IPS DF 19.7 (cell line): Measurements from ENCODE around the gene KIF19.

ENCODE experiments used
- DNase-seq: peaks from one replicate; pipeline ENCODE4 v3.0.0-alpha.2; 2013; ENCODE audit warnings: low read depth, low spot score

The KIF19 gene

DNA sequence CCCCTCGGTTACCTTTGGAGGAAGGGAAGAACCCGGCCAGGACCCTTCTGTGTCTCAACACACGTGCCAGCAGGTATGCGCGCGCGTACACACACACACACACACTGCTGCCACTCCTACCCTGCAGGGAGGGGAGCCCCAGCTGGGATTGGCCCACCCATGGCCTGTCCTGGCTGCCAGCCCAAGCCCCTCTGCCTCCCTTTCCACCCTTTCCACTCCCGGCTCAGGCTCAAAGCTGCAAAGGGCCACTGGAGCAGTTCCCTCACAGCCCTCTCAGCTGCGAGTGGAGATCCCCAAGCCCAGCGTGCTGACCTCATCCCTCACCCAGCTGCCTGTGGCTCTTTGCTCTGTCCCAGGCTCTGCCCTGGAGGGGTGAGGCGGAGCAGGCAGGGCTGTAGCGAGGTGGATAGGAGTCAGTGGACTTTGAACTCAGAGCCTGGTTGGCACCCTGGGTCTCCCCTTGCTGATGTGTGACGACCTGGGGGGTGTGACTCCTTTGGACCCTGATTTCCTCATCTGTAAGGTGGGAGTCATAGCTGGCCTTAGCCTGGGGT, 14.5 kb downstream of the KIF19 start:
- no peak for DNase-seq

DNA sequence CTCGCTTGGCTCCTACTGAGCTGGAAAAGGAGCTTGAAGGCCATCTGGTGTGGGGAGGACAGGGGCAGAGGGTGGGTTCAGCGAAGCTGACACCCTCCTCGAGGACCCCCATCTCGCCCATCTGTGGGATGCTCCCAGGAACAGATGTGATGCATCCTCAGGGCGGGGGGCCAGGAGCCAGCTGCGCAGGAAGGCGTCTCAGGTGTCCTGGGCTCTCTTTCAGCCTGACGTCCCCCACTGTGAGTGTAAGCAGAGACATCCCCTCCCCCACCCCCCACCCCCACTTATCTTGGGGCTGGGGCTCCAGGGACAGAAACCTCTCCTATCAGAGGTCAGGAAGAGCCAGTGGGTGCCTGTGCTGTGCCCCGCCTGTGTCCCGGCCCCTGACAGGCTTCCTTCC, 16.2 kb downstream of the KIF19 start:
- no peak for DNase-seq

DNA sequence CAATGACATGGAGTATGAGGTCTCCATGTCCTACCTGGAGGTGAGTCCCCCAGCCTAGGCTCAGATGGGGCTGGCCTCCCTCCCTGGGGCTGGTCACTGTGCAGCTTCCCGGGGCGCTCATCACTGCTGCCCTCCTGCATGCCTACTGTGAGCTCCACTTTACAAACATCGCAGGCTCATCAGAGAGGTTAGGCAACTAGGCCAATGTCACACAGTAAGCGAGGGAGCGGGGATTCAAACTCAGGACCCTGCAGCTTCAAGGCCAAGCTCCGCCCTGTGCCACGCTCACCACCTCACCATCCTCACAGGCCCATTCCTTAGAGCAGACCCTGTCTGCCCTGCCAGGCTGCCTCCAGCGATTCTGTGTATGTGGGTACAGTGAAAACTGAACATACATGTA, 17.1 kb downstream of the KIF19 start:
- no peak for DNase-seq

DNA sequence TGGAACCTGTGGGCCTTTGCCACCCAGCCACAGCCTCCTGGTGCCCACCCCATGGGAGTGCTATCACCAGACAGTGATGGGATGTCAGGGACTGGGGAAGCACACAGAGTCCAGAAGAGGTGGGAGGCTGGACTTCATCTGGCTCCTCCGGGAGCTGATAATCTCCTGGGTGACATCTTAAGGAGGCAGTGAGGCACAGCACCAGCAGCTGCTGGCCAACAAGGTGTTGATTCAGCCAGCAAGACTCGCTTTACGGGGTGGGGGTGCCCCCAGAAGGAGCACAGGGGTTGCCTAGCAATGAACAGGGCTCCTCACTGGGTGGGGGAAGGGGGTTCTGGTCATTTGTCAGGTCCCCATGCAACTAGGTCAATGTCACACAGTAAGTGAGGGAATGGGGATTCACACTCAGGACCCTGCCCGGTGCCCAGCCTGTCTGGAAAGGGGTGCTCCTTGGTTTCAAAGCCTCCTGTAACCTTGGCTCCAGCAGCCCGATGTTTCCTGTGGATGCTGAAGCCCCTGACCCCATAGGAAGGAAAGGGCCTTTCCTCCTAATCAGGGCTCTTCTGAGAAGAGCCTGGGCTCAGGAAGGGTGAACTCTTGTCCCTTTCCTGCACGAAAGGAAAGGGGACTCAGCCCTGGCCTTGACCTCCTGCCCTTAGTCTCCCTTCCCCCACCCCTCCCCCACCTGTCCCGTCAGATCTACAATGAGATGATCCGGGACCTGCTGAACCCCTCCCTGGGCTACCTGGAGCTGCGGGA, 17.7 kb downstream of the KIF19 start:
- DNase-seq = no peak

DNA sequence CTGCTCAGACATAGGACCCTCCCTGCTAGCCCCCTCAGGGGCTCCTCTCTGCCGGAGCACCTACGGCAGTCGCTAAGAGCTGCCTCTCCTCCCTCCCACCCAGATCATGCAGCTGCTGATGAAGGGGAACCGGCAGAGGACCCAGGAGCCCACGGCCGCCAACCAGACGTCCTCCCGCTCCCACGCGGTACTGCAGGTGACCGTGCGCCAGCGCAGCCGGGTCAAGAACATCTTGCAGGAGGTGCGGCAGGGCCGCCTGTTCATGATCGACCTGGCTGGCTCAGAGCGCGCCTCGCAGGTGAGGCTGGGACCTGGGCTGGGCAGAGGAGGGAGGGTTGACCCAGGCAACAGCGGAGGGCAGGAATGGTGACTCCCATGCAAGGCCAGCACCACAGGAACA, 18.6 kb downstream of the KIF19 start:
- DNase-seq = no peak

DNA sequence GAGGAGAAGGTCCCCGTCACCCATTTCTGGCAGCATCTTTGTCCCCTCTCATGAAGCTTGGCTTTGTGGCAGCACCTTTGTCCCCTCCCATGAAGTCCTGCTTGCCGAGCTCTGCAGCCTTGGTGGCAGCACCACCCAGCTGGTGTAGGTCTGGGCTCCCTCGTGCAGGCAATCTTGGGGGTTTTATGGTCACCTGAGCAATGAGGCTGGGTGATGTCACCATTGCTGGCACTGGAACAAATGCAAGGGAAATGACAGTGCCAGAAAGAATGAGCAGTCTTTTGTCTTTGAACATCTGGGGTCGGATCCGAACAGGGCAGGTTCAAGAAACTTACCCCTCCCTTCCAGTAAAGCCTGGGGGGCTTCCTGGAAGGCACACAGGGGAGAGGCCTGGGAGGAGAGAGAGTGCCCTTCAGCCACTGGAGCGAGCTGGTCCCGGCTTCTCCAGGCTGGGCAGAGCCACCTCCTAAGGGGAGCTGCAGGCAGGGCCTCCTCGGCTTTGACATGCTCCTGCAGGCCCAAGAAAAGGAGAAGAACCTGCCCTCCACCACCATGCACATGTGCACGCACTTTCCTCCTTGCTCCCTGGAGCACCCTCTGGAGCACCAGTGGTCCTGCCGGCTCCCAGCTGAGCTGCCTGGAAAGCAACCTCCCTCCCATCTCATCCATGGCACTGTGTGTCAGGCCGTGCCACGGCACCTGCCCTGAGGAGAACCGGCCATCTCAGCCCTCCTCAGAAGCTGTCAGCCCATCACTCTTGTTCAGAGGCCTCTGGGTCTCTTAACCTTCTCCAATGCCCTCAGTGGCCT, 19.6 kb downstream of the KIF19 start:
- DNase-seq = no peak

DNA sequence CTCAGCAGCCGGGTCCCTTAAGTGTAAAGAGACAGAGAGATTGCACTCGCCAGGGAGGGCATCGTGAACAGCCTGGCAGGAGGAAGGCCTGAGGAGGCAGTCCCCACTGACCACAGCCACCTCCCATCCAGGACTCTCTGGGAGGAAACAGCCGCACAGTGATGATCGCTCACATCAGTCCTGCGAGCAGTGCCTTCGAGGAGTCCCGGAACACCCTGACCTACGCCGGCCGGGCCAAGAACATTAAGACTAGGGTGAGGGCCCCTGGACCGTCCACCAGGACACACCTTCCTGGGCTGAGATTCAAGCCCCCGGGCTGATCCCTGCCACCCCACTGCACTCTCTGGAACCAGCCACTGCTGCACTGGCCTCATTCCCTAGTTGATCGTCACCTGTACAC, 21.6 kb downstream of the KIF19 start:
- DNase-seq = no peak

DNA sequence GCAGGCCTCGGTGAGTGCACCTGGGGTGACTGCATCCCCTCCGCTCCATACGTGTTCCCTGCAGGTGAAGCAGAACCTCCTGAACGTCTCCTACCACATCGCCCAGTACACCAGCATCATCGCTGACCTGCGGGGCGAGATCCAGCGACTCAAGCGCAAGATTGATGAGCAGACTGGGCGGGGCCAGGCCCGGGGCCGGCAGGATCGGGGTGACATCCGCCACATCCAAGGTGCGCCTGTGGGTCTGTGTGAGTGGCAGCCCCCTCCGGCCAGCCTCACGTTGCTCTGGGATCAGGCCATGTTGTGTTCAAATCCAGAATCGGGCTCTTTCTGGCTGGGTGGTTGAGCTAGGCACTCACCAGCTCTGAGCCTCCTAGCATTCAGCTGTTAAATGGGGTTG, 23.1 kb downstream of the KIF19 start:
- no peak for DNase-seq

DNA sequence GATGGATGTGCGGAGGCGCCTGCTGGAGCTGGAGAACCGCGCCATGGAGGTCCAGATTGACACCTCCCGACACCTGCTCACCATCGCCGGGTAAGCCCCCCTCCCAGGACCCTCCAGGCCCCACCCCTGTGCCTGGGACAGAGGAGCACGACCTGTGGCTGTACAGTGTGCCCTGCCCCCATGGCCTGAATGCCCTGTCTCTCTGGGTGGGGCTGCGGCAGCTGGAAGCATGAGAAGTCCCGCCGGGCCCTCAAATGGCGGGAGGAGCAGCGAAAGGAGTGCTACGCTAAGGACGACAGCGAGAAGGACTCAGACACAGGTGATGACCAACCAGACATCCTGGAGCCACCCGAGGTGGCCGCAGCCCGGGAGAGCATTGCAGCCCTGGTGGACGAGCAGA, 24.5 kb downstream of the KIF19 start:
- DNase-seq = no peak

DNA sequence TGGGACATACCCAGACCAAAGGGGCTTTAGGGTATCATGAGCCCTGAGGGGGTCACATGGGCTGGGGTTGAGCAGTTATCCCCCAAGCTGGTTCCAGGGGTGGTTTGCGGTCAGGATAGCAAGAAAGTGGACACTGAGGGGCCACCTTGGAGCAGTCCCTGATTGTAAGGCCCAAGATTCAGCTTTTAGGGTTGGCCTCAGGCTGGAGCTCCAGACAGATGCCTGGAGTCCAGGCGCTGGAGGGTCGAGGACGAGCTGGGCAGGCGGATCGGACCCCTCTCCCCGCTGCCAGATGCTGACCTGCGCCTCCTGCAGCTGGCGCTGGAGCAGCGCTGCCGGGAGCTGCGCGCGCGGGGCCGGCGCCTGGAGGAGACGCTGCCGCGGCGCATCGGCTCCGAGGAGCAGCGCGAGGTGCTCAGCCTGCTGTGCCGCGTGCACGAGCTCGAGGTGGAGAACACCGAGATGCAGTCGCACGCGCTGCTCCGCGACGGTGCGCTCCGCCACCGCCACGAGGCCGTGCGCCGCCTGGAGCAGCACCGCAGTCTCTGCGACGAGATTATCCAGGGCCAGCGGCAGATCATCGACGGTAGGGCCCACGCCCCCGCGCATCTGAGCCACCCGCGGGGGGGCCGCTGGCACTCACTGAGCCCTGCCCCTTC, 25.7 kb downstream of the KIF19 start:
- no peak for DNase-seq

DNA sequence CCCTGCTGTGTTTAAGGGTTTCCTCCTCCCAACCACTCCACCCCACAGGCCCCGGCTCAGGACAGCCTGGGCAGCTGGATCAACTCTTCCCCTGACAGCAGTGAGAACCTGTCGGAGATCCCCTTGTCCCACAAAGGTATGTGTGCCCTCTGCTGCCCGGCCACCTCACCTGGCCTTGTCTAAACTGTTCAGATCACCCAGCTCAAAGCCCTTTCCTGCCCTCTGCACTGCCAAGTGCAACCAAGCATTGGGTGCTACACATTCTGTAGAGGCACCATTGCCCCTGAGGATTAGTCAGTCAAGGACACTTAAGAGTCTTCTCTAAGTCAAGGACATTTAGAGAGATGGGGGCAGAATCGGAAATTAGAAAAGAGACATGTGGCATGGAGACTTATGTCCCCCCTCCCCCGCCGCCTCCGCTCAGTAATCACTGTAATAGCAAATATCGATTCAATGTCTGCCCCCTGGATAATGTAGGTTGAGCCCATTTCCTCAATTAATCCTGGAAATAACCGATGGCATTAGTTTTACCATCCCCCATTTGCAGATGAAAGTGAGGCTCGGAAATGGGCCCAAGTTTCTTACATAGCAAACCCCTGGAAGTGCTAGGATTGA, 27.5 kb downstream of the KIF19 start:
- DNase-seq = no peak

DNA sequence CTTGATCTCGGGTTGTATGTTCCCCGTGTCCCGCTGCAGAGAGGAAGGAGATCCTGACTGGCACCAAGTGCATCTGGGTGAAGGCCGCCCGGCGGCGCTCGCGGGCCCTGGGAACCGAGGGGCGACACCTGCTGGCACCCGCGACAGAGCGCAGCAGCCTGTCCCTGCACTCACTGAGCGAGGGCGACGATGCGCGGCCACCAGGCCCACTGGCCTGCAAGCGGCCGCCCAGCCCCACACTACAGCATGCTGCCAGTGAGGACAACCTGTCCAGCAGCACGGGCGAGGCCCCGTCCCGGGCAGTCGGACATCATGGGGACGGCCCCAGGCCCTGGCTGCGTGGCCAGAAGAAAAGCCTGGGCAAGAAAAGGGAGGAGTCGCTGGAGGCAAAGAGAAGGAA, 28.1 kb downstream of the KIF19 start:
- DNase-seq = no peak

DNA sequence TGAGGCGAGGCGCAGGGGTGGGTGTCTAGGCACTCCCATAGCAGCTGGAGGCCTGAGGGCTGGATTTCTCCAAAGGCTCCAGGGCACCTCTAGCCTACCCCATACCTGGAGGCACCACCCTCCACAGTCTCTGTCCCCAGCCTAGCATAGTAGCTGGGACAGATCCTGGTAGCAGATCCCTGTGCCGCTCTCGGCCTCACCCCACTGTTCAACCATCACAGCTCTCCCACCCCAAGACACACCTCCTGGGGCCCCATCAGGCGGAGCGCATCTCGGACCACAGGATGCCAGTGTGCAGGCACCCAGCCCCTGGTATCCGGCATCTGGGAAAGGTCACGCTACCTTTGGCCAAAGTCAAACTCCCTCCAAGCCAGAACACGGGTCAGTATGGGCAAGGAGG, 28.5 kb downstream of the KIF19 start:
- no peak for DNase-seq

DNA sequence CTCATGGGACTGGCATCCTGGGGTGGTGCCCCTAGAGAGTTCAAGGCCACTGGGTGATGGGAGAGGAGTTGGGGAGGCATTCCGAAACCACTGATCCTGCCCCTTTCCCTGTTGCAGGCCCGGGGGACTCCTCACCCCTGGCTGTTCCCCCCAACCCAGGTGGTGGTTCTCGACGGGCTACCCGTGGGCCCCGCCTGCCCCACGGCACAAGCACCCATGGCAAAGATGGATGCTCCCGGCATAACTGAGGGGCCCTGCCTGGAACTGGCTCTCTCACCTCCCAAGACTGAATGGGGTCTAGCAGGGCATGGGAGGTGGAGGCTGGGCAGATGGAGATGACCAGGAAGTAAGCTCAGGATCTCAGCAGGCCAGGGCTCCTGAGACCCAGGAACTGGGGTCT, 29.0 kb downstream of the KIF19 start:
- DNase-seq = no peak

DNA sequence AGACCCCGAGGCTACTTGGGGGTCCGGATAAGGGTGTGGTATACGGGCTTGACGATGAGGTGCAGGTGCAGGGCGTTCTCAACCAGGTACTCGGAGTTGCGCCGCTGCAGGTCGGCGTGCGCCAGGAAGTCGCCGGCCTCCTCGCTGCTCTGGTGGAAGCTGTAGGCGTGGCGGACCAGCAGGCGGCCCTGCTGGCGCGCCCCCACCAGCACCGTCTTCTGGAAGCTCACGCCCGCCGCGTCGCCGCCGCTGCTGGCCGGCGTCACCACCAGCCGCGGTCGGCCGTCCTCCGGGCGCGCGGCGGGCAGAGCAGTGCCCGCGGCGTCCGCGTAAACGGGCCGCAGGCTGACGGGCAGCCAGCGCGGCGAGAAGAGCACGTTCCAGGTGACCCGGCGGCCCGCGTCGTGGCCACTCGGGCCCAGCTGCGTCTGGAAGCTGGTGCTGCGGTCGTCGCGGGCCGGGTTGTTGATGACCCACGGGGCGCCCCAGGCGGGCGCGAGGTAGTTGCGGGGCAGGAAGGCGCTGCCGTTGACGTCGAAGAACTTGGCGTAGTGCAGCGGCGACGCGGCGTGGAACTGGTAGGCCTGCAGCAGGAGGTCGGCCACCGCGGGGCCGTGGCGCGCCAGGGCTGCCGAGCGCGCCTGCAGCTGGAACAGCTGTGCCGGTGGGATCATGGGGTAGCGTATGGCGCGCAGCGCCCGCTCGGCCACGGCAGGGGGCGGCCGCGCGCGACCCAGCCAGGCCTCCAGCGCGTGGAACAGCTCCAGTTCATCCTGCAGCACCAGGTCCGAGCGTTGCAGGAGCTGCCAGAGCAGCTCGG, 30.8 kb downstream of the KIF19 start:
- DNase-seq = no peak

DNA sequence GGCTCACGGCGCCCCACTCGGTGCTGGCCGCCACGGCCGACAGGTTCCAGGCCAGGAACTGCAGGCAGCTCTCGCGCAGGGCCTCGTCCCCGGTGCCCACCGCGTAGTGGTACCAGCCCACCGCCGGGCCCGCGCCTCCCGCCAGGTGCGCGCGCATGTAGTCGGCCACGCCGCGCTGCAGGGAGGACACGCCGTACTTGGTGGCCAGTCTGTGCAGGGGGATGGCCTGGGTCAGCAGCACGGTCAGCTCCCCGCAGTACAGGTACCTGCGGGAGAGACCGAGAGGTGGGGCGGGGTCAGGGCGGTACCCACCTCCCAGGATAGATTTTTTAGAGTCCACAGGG, 31.4 kb downstream of the KIF19 start:
- no peak for DNase-seq

DNA sequence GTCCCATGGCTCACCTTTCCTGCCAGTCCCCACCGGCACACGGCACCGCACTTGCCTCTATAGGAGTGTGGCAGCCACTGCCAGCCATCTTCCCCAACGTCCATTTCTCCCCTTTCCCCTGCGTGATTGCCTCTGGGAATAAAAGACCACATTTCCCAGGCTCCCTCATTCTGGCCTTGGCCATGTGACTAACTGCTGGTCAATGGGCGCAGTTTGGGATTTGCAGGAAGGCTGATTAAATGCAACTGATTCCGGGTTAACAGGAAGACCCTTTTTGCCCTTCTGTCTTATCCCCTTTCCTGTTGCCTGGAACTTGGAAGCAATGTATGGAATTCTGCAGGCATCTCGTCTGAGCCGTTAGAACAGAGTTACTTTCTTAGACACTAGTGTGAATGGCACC, 32.7 kb downstream of the KIF19 start:
- DNase-seq = no peak

DNA sequence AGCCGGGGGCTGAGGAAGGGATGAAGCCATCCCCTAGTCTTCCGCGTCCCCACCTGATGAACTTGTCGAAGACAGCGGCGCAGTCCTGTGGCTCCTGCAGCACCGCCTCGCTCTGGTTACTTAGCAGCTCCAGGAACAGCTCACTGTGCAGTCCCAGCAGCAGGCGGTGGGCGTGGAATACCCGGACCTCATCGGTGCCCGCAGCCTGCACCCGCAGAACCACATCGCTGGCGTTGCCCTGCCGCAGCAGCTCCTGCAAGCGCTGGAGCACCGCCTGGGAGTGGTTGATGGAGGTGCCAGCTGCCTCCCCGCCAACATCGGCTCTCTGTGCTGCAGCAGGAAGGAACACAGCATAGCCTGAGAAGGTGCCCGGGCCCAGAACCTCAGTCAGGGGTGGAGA, 33.9 kb downstream of the KIF19 start:
- no peak for DNase-seq

DNA sequence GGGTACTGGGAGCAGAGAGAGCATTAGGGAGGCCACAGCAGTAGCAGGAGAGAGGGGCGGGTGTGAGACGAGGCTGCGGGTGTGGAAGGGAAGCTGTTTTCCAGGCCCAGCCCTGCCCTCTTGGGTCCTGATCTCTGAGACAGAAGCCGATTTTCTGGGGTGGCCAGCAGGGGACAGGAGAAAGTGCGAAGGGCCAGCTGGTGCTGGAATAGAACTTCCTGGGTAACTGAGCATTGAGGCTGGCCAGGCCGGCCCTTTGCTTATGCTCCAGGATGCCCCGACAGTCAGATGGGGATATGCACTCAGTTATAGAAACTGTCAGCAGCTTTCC, 34.8 kb downstream of the KIF19 start:
- no peak for DNase-seq

DNA sequence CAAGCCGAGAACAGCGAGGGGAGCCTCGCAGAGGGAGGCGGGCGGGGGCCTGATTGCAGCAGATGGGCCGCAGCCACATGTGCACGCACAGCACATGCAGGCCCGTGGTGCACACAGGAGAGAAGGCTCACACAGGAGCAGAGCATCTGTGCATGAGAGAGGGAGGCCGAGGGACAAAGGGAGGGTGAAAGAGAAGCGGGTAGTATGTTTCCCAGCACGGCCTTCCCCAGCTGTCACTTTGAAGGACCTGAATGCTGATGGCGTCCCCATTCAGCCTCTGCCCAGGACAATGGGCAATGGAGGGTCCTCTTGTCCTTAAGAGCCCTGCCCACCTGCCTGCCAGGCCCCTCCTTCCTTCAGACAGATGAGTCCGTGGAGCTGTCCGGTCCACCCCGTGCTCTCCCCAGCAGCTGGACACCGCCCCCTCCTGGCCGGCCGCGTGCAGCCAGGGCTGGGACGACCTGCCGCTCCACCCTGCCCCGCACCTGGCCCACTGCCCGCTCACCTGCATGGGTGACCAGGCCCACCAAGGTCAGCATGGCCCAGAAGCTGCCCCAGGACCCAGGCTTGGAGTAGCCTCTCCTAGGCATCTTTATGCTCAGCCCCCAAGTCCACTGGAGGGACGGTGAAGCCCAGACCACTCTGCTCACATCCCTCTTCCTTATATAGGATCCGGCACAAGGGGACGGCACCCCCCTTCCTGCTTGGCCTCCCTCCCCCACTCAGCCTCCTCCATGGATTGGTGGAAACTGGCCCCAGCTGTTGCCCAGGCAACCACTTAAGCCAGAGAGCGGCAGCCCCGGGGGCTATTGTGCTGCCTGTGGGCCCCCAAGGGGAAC, 35.4 kb downstream of the KIF19 start, which contains the start of gene BTBD17:
BTBD17 (minus strand) TSS at position 639 of the 839 bp plus-strand sequence; CDS start at position 590, 49 bp downstream.
- DNase-seq = no peak
